ENCODE measurements around the gene PHF24.

Gene PHF24

GRCh38 chr9:34984049-34984448 is 26.0 kb downstream of the PHF24 start:
- DNase-seq: no peak

GRCh38 chr9:34985311-34985899 is 27.3 kb downstream of the PHF24 start:
- DNase-seq: peak; percentile 63 to 65

- no peak for DNase-seq
Observed at GRCh38 chr9:34986540-34987047, 28.5 kb downstream of the PHF24 start.

GRCh38 chr9:34987160-34987901 is 29.2 kb downstream of the PHF24 start:
- DNase-seq: no peak

- DNase-seq: peak in 1 of 2 donors; percentile 34
Observed at GRCh38 chr9:34988218-34989002, 30.3 kb downstream of the PHF24 start.

- DNase-seq: peak; percentile 94 to 97
Observed at GRCh38 chr9:34989003-34989945, 31.2 kb downstream of the PHF24 start, which contains the start of gene DNAJB5. DNAJB5 (plus strand) TSS chr9:34989745; CDS start chr9:34990631, 886 bp downstream.

- DNase-seq: no peak
Observed at GRCh38 chr9:34989946-34990635, 32.0 kb downstream of the PHF24 start.

GRCh38 chr9:34990908-34991606 is 33.0 kb downstream of the PHF24 start:
- no peak for DNase-seq

GRCh38 chr9:34991607-34992375 is 33.7 kb downstream of the PHF24 start:
- DNase-seq: no peak

GRCh38 chr9:34992376-34992951 is 34.4 kb downstream of the PHF24 start:
- peak; percentile 51 for DNase-seq

- DNase-seq: no peak
Observed at GRCh38 chr9:34993502-34994259, 35.6 kb downstream of the PHF24 start.

- no peak for DNase-seq
Observed at GRCh38 chr9:34994260-34994899, 36.3 kb downstream of the PHF24 start.

- no peak for DNase-seq
Observed at GRCh38 chr9:34994900-34995669, 37.0 kb downstream of the PHF24 start.

- DNase-seq: no peak
Observed at GRCh38 chr9:34995670-34996060, 37.6 kb downstream of the PHF24 start.

GRCh38 chr9:34996181-34996904 is 38.3 kb downstream of the PHF24 start:
- no peak for DNase-seq

- no peak for DNase-seq
Observed at GRCh38 chr9:34996905-34997279, 38.8 kb downstream of the PHF24 start.

GRCh38 chr9:34997379-34997781 is 39.3 kb downstream of the PHF24 start:
- DNase-seq: no peak

Measured in stimulated activated CD4-positive, alpha-beta T cell treated with anti-CD3 and anti-CD28 coated beads, Interleukin-2, amount 100 ng/mL, for 48 hours (primary cell).